GM19438 (cell line): ENCODE results near the gene S1PR3.

Source experiments
- ATAC-seq: cut with Tn5 transposase; IDR thresholded peaks from one replicate; pipeline ENCODE4 v1.9.1; 2021; ENCODE audit warnings: low read depth; ENCODE audit not compliant: unreplicated experiment

The S1PR3 gene

DNA sequence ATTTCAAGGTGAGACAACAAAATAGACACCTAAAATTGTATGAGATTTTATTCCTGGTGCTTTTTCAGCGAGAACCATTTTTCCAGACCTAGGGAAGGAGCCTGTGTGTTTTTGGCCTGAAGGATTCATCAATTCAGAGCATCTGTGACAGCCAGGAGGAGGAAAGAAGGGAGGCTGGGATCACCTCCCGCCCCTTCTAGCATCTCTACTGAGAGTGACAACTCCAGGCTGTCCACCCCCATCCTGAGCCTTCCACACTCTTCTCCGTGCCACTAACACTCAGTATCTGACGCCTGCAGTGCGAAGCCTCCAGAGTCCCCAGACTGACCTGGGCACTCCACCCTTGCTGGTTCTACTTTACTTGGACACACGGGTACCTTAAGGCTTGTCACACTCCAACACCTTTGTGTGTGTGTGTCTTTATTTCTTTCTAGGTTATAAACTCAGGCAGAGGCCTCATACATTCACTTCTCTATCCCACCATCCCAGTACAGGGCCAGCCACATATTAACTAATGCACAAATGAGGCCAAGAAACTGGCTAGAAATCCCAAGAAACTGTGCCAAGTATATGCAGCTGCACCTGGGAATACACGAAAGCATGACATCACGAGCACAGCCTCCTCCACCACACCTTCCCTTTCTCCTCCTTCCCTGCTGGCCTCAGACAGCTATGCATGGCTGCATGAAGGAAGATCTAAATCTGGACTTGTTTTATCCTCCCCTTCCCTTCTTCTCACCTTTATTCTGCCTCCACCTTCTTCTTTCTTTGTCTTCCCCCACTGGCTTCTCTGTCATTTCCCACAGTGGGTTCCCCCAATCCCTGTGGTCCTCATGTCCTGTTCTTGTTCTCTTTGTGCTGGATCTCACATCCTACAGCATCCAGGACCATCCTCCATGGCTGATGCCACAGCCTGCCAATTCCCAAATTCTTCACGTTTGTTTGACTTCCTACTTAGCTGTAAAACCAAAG, 16.0 kb downstream of the S1PR3 start:
- no peak for ATAC-seq

DNA sequence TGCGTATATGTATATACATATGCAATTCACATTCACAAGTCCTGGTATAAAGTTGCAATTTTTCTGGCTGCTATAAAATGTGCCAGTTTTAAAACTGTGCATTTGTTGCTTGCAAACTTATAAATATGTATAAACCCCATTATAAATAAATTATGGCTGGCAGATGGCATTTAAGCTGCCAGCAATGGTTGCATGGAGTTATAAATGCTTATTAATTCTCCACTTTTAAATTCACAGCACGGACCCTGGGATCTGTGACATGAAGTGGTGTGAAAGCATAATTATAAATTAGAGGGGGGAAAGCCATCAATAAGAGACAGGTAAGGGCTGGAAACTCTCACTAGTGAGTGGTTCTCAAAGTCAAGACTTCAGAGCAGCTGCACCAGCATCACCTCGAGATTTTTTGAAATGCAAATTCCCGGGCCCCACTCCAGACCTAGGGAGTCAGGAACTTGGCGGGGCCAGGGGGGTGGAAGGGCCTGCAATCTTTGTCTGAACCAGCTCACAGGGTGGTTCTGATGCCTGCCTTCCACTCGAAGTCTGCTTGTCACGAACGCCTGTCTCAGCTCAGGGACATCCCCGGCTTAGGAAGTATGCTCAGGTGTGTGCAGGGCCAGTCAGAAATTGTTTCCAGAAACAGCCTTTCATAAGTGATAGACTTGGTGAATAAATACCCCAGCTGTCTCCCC, 16.9 kb downstream of the S1PR3 start:
- no peak for ATAC-seq

DNA sequence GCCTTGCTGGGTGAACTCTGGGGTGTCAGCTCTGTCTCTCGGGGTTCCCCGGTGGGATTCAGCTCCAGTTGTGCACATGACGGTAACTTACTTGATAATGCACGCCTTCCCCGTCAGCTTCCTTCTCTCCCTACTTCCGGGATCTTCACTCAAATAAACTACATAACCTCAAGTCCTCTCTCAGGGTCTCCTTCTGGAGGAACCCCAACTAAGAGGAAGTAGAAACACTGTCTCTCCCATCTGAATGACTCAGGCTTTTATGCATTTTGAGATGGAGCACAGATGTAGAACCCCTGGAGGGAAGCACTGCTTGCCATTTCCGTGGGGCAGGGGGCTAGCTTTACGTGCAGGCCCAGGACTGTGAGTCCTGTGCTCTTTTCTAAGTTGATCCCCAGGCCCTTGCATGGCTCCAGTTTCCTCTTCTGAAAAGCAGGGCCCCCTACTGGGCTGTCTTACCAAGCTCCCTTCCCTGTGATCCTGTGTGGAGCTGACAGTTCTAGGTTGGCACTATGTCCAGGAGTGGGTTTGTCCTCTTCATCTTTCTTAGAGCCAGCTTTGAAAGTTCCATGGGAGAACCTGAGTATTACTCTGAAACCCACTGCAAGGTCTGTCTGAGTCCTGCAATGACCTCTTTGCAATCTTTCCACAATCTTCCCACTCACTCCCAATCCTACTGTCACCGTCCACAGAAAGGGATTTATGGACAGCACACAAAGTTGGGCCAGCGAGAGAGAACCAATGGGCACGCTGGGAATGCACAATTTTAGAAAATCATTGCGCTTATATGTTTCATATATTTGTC, 17.7 kb downstream of the S1PR3 start:
- no peak for ATAC-seq

DNA sequence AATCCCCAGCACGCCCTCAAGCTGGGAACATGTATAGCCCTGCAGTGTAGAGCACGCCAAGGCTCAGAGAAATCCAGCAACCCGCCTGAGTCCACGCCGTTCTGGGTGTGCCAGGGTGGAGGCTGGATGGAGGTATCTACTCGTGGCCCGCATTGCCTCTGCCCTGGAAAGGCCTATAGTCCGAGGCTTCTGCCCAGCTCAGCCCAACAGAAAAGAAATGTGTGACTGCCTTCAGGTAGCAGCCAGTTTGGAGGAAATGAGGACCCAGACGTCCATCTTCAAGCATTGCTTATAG, 18.2 kb downstream of the S1PR3 start:
- ATAC-seq: no peak

DNA sequence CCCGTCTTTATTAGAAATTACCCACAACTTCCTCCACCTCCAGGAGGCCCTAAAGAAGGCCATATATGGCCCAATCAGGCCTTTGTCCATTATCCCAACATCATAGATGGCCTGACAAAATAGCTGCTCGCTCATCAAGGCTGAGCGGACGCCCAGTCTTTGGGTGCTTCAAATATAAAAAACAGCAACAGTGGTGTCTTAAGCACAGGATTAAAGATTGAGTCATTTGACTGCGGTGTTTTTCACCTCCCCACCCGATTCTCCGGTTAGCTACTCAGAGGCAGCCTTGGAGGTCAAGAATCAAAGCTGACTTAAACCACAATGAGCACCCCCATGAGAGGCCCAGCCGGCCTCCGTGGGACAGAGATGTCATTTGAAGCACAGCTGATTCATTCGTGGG, 18.8 kb downstream of the S1PR3 start:
- no peak for ATAC-seq

DNA sequence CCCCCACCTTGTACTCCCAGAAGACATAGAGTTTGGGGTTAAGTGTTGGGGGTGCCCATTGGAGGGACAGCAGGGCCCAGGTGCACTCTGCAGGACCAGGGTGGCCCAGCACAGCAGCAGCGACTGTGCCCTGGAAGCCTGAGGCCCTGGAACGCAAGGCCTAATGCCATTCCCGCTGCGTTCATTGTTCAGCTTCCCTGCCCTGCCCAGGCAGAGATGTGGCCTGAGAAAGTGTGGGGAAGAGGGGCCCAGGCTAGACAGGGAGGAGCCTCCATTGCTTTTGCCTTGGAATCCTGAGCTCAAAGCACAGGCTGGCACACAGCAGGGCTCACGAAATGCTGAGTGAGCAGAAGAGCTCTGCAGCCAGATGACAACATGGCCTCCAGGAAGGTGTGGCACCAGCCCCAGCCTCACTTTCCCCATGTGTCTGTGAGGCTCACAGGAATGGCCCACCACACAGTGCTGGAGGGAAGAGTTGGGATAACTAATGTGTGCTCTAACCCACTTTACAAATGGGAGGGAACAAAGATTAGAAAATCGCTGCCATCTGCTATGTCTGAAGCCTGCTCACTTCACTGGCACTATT, 19.4 kb downstream of the S1PR3 start:
- ATAC-seq: no peak

DNA sequence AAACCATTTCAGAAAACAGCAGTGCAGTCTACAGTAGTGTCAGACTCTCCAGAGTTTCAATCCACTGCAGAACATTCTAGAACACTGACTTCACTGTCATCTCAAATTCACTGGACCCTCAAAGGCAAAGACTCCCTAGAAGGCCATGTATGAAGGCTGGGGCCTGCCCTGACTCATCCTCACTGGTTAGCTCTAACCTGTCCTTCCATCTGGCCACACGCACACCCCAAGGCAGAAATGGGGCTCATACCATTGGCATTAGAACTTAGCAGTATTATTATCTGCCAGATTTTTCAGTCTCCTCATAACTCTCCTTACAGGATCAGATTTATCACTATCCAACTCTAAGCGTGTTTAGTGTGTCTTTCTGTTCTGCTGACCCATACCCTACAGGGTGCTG, 20.4 kb downstream of the S1PR3 start:
- ATAC-seq: no peak

DNA sequence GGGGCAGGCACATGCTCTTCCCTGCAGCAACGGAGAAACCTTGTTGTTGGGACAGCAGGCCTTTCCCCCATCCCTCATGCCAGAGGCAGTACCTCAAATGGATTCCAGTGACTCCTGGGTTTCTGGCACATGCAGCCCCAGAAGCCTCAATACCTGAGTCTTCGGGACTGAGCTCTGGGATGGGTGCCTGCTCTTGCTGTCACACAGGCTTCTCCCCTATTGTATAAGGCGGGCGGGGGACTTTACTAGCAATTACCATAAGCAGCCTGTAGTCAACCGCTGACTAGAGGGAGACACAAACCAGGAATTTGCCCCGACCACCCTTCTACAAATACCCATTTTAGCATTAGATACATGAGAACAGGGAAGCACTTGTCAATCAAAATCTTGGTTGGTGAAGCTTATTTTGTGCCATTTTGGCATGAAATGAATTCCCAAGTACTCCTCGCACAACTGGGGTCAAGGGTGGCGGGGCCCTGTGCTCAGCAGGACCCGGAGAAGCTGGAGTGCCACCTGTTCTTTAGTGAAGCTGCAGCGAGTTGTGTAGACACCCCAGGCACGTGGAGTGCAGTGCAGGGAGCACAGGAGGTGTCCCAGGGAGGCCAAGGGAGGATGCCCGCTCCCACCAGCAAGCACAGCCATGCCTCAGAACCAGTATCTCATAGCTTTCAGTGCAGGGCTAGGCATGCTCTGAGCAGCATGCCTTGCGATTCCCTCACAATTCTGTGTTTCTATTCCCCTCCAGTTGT, 21.2 kb downstream of the S1PR3 start:
- ATAC-seq: no peak

DNA sequence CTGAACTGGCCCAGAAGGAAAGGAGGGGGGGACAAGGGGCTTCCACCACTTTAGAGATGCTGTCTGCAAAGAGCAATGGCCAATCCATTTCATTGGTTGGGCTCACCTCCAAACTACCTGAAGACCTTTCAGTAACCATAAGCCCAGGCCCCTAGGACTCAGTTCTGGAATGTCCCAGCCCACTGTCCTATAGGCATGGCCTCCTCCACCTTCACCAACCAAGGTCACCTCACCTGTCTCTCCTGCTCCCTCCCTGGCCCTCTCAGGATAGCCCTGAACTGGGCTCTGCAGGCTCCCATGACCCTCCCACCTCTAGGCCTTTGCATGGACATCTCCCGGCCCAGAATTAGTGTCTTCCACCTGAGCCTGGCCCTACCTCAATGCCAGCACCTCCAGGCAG, 22.4 kb downstream of the S1PR3 start:
- ATAC-seq: no peak

DNA sequence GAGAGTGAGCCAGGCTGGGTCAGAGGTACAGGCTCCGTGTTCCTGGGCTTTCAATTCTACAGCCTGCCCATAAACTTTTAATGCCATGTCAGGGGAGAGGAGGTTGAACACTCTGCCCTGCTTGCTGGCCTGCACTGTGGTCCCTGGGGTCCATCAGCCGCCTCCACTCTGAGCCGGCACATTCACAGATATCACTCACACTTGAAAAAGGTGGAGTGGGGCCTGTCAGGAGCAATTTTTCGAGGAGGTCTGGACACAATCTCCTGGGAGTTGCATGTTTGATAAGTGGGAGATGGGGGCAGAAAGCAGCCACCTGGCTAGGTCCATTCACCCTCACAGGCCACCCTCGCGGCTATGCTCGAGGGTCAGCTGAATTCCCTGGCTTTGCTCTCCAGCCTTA, 22.9 kb downstream of the S1PR3 start:
- ATAC-seq: no peak

DNA sequence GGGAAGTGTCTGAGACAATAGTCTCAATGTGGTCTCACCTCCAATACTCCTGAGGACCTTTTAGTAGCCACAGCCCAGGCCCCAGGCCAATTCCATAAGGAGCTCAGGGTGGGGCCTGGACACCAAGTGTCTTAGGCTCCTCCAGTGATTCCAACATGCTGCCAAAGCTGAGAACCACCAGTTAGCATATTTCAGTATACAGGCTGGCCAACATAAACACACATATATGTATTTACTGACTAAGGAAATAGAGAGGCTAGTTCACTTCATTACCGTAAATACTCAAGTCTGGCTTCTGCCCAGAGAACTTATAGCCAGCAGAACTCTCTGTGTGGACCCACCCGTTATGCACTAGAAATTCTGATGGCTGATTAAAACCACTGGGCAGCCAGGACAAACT, 24.1 kb downstream of the S1PR3 start:
- no peak for ATAC-seq

DNA sequence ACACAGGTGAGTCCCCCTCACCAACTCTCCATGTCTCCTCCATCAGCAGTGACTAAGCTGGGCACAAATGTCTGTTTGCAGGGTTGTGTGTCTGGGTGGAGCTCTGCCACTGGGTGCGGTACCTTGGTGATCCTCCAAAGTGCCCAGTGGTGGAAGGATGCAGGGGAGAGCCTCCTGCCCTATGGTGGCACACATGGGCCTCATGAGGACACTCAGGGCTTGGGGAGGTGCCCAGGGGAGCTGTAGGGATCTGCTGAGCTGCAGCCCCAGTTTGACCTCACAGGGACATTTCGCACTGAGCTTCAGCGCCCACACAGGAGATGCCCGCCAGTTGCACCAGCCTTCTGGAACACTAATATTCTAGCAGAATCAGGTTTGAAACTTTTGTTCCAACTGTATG, 29.5 kb downstream of the S1PR3 start:
- ATAC-seq: no peak

DNA sequence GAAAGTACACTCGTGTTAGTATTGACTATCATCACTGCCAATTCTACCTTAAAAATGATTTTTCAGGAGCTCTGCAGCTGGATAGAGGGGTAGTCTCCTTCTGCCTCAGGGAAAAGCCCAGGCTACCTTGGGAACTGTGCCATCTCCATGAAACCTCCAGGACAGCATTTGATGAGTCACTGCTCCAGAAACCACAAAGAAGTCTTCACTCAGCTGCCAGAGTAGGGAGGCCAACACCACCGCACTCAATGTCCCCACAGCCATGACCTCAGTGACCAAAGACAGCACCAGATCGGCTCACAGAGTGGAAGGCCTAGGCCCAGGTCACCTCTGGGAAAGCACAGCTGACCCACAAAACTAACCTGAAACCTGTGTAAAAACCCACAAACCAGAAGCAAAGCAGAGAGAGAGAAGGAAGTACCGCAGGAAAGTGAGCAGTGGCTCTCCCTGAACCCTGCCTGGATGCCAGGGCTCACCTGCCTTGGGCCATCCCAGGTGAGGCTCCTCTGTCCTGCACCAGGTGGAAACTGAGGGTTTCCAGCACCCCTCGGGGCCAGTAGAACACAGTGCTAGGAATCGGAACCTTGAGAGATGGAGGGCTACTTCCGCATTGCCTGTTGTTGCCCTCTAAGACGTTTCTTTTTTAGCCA, 30.0 kb downstream of the S1PR3 start:
- ATAC-seq: no peak

DNA sequence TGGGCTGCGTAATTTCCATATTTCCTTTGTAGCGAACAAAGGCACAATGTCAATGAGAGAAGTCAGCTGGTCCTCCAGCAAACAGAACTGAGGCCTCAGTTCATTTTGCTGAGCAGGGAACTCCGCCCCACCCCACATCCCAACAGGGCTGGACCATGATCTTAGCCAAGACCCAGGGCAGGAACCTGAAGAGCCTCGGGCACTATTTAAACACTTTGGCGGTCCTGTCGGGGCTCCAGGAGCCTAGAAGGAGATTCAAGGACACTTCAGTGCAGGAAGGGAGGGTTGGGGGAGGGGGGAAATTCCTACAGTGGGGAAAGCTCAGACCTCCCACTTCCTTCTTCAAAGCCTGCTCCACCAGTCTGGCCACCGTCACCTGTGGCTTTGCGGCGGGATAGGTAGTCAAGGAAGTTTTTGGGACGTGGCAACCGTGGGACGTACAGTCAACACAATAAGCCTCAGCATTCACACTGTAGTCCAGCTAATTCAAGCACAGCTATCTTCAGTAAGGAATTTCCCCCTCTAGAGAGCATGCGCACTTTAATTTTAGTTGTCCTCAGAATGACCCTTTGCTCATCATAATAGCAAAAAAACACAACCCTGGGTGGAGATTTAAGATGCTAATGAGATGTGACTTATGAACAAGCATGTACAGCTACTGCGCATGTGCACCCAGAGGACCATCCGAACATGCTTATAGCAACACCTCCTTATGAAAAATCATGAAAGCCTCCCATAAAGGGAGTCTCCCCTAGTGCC, 30.9 kb downstream of the S1PR3 start:
- no peak for ATAC-seq

DNA sequence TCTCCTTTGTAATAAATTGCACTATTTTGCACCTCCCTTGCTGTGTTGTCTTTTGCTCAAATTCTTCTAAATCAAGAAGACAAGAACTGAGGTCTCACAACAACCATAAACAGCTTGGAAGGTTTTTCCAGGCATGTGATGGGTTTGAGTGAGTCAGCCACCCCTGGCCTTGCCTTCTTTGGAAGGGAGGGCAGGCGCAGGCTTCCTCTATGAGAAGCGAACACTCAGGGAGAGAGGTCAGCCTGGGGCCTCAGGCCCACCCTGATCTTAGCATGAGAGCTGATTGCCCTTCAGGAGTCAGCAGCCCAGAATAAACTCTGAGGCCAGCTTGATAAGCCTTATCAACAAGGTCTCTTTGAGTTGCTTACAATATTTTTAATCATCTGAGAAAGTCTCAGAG, 31.6 kb downstream of the S1PR3 start:
- no peak for ATAC-seq

DNA sequence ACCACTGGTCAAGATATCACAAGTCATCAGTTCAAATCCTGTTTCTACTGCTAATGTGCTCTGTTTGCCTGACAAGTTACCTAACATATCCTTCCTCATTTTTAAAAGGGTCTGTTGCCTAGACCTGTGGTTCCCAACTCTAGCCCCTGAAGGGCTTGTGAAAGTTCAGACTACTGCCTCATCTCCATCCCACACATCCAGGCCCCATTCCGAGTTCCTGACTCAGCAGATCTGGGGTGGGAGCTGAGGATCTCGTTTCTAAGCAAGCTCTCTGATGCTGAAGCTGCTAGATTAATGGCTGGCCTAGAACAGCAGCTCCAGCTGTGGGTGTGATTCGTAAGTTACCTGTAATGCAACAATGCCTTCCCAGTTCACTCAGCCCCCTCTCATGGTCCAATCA, 32.5 kb downstream of the S1PR3 start:
- ATAC-seq: no peak

DNA sequence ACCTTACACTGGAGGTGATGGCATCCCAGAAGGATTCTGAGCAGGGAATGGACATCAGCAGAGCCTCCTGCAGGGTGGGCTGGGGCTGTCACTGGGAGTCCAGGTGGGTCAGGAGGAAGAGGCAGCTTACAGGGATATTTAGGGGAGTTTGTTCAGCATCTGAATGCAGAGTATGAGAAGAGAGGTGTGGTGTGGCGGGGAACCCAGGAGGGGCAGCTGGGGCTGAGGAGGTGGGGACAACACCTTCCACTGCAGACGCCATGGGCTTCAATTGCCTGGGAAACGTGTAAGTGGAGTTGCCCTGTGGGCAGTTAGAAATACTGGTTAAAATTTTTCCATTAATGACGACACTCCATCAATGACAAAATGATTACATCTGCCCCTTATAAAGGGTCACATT, 33.5 kb downstream of the S1PR3 start:
- no peak for ATAC-seq

DNA sequence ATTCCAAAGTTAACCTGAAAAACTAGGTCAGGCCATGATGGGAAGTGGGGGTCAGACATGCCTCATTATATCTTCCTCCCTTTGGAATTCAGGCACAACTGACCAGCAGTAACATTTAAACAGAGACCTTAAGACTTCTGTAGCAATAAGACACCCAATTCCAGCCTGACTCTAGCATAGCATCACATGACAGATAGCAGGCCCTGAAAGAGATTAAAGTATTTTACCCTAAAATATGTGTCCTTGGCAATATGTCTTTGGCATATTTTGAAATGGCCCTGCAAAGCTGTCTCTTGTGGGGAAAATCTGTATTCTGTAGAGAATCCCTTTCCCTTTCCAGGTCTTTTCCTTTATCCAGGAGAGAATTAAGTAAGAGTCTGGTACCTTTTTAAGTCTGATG, 34.3 kb downstream of the S1PR3 start:
- ATAC-seq: no peak

DNA sequence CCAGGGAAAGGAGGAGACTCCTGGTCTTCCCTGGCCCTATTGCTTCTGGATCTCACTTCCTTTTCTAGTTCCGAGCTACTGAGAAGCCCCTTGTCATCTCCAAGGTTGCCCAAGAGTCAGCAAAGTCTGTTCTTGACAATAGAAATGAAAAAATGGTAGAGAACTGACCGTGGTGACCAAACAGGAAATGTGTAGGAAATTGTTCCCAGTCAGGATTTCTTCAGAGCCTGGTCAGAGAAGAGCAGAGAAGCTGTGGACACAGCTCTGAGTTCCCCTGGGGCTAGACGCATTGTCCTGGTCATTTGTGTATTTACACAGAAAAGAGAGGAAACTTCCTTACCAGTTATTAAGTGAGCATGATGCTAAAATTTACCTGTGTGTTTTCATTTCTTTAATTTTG, 35.6 kb downstream of the S1PR3 start:
- ATAC-seq: no peak
